ENCODE measurements around the gene IL4I1.

DNA sequence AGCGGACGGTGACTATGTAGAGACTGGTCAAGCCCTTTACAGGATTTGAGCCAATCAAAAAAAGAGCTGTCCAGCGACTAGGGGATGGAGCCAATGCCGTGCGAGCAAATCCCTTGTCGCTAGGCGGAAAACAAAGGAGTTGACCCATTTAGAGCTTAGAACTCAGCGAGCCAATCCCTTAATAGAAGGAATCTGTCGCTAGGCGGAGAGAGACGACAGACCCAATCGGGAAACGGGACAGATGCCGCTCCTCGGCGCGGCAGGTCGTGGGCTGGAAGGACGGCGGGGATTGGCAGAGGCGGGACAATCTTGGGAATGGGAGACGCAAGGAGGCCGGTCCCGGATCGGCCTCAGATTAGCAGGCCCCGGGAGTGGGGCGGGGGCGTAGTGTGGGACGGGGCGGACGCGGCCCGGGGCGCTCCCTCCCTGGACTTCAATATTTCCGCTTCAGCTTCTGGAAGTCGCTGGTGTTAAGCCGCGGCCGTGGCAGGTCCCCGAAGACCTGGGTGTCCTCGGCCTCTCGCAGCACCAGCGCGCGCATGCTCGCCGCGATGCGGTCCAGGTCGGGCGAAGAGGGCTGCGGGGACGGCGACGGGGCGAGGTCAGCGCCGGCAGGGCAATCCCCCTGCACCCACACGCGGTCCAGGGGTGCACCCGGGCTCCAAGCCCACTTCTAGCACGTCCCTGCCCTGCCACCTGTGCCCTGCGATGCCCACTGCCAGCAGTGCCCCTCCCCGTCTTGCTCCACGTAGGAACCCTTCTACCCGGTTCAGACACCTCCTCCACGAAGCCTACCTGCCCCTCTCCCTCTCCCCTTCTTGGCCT, 27.0 kb downstream of the IL4I1 start:
- TF ChIP-seq POLR2AphosphoS5 (IDR thresholded peaks at IDR 0.05; ENCODE audit: insufficient read depth in 1 of 2, low read depth in 1 of 2): peak; percentile 90 to 97
- TF ChIP-seq, protein P1, sequence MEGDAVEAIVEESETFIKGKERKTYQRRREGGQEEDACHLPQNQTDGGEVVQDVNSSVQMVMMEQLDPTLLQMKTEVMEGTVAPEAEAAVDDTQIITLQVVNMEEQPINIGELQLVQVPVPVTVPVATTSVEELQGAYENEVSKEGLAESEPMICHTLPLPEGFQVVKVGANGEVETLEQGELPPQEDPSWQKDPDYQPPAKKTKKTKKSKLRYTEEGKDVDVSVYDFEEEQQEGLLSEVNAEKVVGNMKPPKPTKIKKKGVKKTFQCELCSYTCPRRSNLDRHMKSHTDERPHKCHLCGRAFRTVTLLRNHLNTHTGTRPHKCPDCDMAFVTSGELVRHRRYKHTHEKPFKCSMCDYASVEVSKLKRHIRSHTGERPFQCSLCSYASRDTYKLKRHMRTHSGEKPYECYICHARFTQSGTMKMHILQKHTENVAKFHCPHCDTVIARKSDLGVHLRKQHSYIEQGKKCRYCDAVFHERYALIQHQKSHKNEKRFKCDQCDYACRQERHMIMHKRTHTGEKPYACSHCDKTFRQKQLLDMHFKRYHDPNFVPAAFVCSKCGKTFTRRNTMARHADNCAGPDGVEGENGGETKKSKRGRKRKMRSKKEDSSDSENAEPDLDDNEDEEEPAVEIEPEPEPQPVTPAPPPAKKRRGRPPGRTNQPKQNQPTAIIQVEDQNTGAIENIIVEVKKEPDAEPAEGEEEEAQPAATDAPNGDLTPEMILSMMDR (IDR thresholded peaks at IDR 0.05): peak in 1 of 3 experiments; percentile 6
- peak in 1 of 2 donors; percentile 66 for TF ChIP-seq POLR2A (IDR thresholded peaks at IDR 0.05)
